GM19468 (cell line): ENCODE results near the gene CEBPA.

Experiments
- ATAC-seq: cut with Tn5 transposase; IDR thresholded peaks from one replicate; pipeline ENCODE4 v1.9.1; 2021; ENCODE audit warnings: mild to moderate bottlenecking, moderate library complexity, moderate number of reproducible peaks; ENCODE audit not compliant: unreplicated experiment; ENCODE audit errors: extremely low read depth

The CEBPA gene

GRCh38 chr19:33275933-33276619, 26.3 kb downstream of the CEBPA start:
- no peak for ATAC-seq

DNA sequence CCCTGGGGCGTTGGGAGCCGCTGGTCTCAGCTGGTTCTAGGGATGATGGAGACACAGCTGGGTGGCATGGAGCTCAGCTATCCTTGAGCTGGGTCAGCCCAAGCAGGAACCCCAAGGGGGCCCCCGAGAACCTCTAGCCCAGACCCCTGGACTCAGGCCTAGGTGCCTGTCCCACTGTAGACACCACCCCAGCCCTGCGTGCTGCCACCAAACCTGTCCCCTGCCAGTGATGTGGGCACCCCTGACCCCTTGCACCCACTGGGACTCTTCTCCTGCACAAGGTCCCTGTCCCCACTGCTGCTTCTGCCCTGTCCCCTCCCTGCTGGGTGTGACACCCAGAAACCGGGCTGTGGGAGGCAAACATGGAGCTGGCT, 26.8 kb downstream of the CEBPA start:
- no peak for ATAC-seq

GRCh38 chr19:33274663-33275558, 27.4 kb downstream of the CEBPA start:
- ATAC-seq, result no peak

- no peak for ATAC-seq
Measured at GRCh38 chr19:33273881-33274662, 28.3 kb downstream of the CEBPA start.

- no peak for ATAC-seq
Measured at GRCh38 chr19:33273065-33273736, 29.1 kb downstream of the CEBPA start.

- ATAC-seq, result no peak
Measured at GRCh38 chr19:33271246-33272021, 30.9 kb downstream of the CEBPA start.

DNA sequence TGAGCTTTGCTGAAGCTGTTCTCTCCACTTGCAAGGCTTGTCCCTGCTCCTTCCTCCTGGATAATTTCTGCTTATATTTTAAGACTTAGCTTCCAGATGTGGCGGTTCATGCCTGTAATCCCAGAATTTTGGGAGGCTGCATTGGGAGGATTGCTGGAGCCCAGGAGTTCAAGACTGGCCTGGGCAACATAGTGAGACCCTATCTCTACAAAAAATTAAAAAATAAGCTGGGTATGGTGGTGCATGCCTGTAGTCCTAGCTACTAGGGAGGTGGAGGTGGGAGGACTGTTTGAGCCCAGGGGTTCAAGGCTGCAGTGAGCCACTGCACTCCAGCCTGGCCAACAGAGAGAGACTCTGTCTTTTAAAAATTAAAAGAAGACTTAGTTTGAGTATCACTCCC, 31.6 kb downstream of the CEBPA start:
- ATAC-seq, result no peak

- ATAC-seq, result no peak
Measured at GRCh38 chr19:33269016-33269415, 33.3 kb downstream of the CEBPA start.

DNA sequence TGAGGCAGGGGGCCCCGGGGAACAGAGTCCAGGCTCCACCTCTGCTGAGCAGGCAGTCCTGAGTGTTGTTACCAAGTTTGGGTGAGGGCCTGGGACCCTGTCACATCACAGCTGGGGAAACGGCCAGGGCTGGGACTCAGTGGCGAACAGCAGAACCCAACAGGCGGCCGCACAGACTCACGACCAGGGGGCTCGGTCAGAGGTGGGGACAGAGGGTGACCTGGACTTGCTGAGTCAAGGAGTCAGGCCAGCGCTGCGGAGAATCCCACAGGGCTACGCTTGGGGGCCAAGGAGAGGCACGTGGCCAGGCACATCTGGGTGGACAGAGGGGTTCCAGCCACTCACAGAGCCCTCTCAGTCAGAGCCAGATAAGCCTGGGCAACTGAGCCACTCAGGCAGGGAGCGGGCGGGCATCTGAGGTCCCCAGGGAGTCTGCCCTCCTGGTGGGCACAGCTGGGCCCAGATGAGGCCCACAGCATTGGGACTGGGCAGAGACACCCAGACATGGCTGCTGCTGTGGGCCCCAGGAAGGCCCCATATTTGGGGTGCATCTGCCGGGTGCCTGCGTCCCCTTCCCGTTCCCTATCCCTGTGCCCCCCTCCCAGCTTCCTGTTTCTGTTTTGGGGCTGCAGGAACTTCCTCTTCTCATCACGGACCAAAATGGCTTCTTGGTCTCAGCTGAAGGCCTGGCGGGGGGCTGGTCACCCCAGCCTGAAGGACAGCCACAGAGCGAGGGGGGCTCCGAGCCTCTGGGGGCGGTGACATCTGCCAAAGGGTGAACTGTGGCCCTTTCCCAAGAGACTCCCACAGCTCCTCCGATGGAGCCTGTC, 34.0 kb downstream of the CEBPA start:
- ATAC-seq, result no peak

GRCh38 chr19:33267706-33268105, 34.6 kb downstream of the CEBPA start:
- ATAC-seq, result no peak

DNA sequence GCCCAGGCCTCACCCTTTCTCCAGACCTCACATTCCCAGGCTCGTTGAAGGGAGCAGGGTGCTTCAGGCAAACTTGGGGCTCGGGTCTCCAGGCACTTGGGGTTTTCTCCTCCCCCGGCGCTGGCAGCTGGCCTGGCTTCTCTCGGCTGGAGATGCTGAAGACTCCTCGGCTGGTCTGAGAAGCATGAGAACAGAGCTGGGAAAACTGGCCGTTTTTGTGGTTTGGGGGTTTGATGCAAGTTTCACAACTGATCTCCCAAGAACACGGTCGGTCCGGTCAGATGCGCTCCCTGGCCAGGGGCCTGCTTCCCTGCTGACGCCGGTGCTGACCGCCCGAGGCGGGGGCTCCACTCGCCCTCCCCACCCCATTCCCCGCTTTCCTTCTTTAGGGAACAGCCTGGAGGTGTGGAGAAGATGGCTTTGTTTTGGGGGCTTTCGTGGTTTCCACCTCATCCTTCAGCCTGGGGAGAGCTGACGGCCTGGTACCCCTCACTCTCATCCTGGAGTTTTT, 35.3 kb downstream of the CEBPA start:
- ATAC-seq, result no peak

DNA sequence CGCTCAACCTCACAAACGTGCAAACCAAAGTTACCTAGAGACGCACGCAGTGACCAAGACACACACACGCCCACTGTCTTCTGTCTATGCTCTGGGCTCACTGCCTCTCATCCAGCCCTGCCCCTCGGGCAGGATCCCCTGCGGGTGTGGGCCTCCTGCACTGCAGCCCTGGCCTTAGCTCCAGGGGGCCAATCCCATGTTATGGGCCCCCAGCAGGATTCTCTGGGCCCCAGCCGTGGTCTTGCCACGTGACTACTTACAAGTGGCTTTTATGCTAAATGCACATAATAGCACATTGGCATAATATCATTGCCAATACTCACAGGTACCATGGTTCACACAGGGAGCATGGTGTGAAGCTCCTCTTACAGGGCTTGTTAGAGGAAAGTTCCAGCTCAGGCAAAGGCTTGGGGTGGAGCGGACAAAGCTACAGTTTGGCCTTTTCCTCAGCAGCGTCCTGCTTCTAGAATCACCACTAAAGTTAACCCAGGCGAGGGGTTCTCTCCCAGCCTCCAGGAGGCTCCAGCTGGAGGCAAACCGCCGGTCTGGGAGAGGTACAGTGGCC, 37.4 kb downstream of the CEBPA start:
- no peak for ATAC-seq

DNA sequence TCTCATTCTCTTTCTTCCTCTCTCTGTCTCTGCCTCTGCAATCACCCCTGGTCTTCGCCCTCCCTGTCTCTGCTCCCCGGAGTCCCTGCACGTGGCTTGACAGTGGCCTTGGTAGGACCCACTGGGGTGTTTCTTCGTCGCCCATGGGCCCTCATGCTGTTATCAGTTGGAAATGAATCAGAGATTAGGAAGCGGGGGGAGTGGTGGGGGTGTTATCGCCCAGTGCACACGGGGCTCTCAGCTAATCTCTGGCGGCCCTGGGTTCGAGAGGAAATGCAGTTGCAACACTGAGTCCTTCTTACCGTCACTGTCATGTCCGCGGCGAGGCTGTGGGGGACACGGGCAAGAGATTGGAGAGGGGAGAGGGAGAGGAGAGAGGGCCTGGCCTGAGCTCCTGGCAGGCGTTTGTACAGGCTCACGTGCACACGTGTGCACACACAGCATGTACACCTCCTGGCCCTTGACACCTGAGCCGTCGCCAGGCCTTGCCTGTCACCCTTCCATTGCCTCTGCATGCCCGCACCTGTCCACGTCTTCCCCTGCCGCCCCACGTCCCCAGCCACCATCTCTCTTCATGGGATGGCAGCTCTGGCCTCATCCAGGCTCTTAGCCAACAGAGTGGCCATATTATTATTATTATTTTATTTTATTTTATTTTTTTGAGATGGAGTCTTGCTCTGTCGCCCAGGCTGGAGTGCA, 38.9 kb downstream of the CEBPA start:
- ATAC-seq, result no peak

GRCh38 chr19:33261511-33262189, 40.7 kb downstream of the CEBPA start:
- ATAC-seq, result no peak

GRCh38 chr19:33260628-33261418, 41.5 kb downstream of the CEBPA start:
- ATAC-seq, result no peak

- no peak for ATAC-seq
Measured at GRCh38 chr19:33259539-33259938, 42.8 kb downstream of the CEBPA start.
